OCI-LY1 (cell line): ENCODE measurements around the gene HMGCLL1.

Experiments
- EZH2 ChIP-seq: fragments of 200-600 bp; sonication (generic), shearing (Covaris generic); IDR thresholded peaks from 2 replicates; pipeline ENCODE4 v1.8.0; 2017; ENCODE audit warnings: borderline replicate concordance, mixed run types, mild to moderate bottlenecking, antibody characterized with exemption, low read length, moderate library complexity, mixed read lengths
- TF ChIP-seq, protein P1 (sequence below): fragments of 200-600 bp; sonication (generic), shearing (Covaris generic); IDR thresholded peaks from 2 replicates; pipeline ENCODE4 v1.5.1; 2017; ENCODE audit warnings: mild to moderate bottlenecking, antibody characterized with exemption, low read length, moderate library complexity, mixed read lengths

DNA sequence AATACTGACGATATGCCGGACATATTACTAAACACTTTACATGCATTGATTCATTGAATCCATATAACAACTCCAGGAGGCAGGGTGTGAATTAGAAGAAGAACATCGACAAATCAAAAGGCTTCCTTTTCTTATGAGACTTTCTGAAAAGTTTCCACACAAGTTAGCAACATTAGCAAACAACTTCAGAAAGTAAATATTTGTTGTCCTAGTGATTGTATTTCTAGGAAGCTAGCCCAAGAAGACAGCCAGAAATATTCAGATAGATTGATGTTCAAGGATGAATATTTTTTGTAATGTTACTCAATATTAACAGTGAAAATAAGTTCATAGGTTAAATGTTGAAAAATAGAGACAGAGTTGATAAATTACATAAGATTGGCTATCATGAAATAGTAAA lies 131.1 kb downstream of the HMGCLL1 start:
- TF ChIP-seq, protein P1, sequence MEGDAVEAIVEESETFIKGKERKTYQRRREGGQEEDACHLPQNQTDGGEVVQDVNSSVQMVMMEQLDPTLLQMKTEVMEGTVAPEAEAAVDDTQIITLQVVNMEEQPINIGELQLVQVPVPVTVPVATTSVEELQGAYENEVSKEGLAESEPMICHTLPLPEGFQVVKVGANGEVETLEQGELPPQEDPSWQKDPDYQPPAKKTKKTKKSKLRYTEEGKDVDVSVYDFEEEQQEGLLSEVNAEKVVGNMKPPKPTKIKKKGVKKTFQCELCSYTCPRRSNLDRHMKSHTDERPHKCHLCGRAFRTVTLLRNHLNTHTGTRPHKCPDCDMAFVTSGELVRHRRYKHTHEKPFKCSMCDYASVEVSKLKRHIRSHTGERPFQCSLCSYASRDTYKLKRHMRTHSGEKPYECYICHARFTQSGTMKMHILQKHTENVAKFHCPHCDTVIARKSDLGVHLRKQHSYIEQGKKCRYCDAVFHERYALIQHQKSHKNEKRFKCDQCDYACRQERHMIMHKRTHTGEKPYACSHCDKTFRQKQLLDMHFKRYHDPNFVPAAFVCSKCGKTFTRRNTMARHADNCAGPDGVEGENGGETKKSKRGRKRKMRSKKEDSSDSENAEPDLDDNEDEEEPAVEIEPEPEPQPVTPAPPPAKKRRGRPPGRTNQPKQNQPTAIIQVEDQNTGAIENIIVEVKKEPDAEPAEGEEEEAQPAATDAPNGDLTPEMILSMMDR, result no peak
- no peak for TF ChIP-seq EZH2
